Left lung (tissue), 10 donors: ENCODE results near the gene ZNF425. TPM values are rescaled to one million over a fixed set of nuclear protein-coding genes. Genes with fewer than 3 reads are reported as not detected.

Experiments used
- ATAC-seq: fragments of 200-7000 bp; cut with Tn5 transposase; one replicate; pipeline ENCODE4 v1.9.1; 2020; ENCODE audit warnings: moderate library complexity
- DNase-seq, 4 donors: peaks; one replicate each; pipeline ENCODE4 v3.0.0-alpha.2; 2013 to 2020
- H3K27ac ChIP-seq, 2 donors: fragments of 200-600 bp; sonication (generic) in 1 of 2; one replicate each; pipeline versions ENCODE4 v1.5.0 to v1.8.0; 2020 to 2021
- H3K27me3 ChIP-seq, 2 donors: fragments of 200-600 bp; sonication (generic) in 1 of 2; one replicate each; pipeline versions ENCODE4 v1.5.0 to v1.8.0; 2020 to 2021
- H3K36me3 ChIP-seq, 2 donors: fragments of 200-600 bp; sonication (generic) in 1 of 2; one replicate each; pipeline versions ENCODE4 v1.5.0 to v1.8.0; 2020 to 2021
- H3K4me1 ChIP-seq, 2 donors: fragments of 200-600 bp; one replicate each; pipeline ENCODE4 v1.8.0; 2021
- H3K4me3 ChIP-seq, 2 donors: fragments of 200-600 bp; sonication (generic) in 1 of 2; one replicate each; pipeline versions ENCODE4 v1.5.0 to v1.8.0; 2020 to 2021; ENCODE audit warnings: mild to moderate bottlenecking in 1 of 2
- H3K9me3 ChIP-seq, 2 donors: fragments of 200-600 bp; sonication (generic) in 1 of 2; one replicate each; pipeline versions ENCODE4 v1.5.0 to v1.8.0; 2020 to 2021
- intact Hi-C, 2 donors: fragments of 100-400 bp; cut with DNase I; formaldehyde crosslinking; loops; one replicate each; pipeline versions ENCODE4 v1.11.2 to v1.14.2; 2022
- polyA plus RNA-seq, 6 donors: library from polyadenylated mRNA; unstranded; fragments of 120-200 nt; gene quantifications; one replicate each; pipeline ENCODE4 v1.2.1, GENCODE V29; 2013; ENCODE audit not compliant: insufficient read length in 6 of 6
- total RNA-seq, 2 donors: library from RNA; stranded (reverse); fragmentation: NEBNext Ultra II Directional; extraction: Animal tissue kit (Norgen Biotek cat#: 25700); gene quantifications; one replicate each; pipeline ENCODE4 v1.2.1, GENCODE V29; 2021
- TF ChIP-seq, protein P1 (sequence below), 2 donors: fragments of 200-600 bp; sonication (generic) in 1 of 2; IDR thresholded peaks; one replicate each; pipeline versions ENCODE4 v1.5.0 to v1.8.0; 2021; ENCODE audit warnings: antibody characterized with exemption in 2 of 2
- donor health status: DM: no; HTN: yes; CAD: no.
- donor health status: DM: no; HTN: no; CAD: no.

ZNF425 gene
- total and polyA plus RNA-seq, 8 donors = 1.3 to 5.4 (median 4.3) TPM

DNA sequence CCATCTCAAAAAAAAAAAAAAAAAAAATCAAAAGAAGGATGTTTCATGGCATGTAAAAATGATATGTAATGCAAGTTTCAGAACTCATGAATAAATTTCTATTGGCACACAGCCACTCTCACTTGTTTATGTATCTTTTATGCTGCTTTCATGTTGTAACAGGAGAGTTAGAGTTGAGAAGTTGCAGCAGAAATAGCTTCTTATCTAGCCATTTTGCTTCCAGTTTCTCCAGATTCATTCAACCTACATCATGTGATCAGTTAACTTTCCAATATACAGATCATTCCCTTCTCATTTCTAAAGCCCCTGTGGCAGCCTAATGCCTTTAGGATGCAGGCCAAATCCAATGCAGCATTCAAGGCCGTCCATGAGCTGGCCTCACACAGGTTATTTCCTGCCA is 66.0 kb downstream of the ZNF425 start:
- H3K36me3 ChIP-seq = no peaks in the 10 kb centered on the region
- no peaks in the 10 kb centered on the region for H3K9me3 ChIP-seq
- TF ChIP-seq, protein P1, sequence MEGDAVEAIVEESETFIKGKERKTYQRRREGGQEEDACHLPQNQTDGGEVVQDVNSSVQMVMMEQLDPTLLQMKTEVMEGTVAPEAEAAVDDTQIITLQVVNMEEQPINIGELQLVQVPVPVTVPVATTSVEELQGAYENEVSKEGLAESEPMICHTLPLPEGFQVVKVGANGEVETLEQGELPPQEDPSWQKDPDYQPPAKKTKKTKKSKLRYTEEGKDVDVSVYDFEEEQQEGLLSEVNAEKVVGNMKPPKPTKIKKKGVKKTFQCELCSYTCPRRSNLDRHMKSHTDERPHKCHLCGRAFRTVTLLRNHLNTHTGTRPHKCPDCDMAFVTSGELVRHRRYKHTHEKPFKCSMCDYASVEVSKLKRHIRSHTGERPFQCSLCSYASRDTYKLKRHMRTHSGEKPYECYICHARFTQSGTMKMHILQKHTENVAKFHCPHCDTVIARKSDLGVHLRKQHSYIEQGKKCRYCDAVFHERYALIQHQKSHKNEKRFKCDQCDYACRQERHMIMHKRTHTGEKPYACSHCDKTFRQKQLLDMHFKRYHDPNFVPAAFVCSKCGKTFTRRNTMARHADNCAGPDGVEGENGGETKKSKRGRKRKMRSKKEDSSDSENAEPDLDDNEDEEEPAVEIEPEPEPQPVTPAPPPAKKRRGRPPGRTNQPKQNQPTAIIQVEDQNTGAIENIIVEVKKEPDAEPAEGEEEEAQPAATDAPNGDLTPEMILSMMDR (IDR thresholded peaks at IDR 0.05) = no peak
- no peak for ATAC-seq
- no peak overlapping the region for H3K27ac ChIP-seq
- peak in 1 of 4 donors; percentile 15 for DNase-seq
- intact Hi-C loops = no loop called here
- H3K4me3 ChIP-seq = no peak overlapping the region
- H3K4me1 ChIP-seq = no peaks in the 10 kb centered on the region
- no peaks in the 10 kb centered on the region for H3K27me3 ChIP-seq

DNA sequence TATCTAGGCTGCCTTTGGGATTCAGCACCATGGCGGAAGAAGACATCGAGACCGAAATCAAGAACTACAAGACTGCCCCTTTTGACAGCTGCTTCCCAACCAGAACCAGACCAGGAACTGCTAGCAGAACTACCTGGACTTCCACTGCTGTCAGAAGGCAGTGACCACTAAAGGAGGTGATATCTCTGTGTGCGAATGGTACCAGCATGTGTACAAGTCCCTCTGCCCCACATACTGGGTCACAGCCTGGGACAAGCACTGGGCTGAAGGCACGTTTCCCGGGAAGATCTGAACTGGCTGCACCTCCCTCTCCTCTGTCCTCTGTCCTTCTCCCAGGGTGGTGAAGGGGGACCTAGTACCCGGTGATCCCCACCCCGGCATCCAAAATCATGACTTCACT is 72.2 kb downstream of the ZNF425 start:
- no peak for ATAC-seq

DNA sequence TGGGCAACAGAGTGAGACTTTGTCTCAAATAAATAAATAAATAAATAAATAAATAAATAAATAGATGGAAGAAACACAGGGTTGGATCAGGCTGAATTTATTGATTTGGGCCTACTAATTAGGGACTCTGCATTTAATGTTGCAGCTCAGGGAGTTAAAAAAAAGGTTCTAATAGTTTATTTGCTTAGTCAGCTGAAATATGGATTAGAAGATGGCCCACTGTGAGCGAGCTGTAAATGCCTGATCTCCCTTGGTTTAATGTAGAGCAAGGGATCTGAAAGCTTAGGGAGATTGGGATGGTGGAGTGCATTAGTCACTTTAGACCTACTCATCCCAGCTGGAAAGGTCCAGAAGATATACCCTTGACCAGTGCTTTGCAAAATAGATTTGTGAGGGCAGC is 72.7 kb downstream of the ZNF425 start:
- intact Hi-C loops = no loop called here

More for the DNA sequence above, 72.2 kb downstream of the ZNF425 start:
- Histone ChIP-seq H3K4me3 (no peak overlapping the region), H3K4me1 (no peaks in the 10 kb centered on the region), H3K27me3 (no peaks in the 10 kb centered on the region), H3K9me3 (no peaks in the 10 kb centered on the region), H3K36me3 (no peaks in the 10 kb centered on the region), H3K27ac (no peak overlapping the region)
- DNase-seq = no peak
- intact Hi-C loops = no loop called here
- TF ChIP-seq, protein P1 (IDR thresholded peaks at IDR 0.05) = no peak

More for the DNA sequence above, 72.7 kb downstream of the ZNF425 start:
- Histone ChIP-seq H3K27me3 (no peaks in the 10 kb centered on the region), H3K27ac (no peak overlapping the region), H3K36me3 (no peaks in the 10 kb centered on the region), H3K9me3 (no peaks in the 10 kb centered on the region), H3K4me3 (no peak overlapping the region), H3K4me1 (no peaks in the 10 kb centered on the region)
- no peak for ATAC-seq
- TF ChIP-seq, protein P1 (IDR thresholded peaks at IDR 0.05) = no peak
- no peak for DNase-seq

Other genes starting within 250 kb of the ZNF425 start
- 1 to 10 TPM; 7.2 to 9.9 TPM for gene EZH2, start 242.0 kb downstream of the ZNF425 start, total RNA-seq
- 10 to 100 TPM; 40.6 to 56.3 (median 48.2) TPM for gene EZH2, start 242.0 kb downstream of the ZNF425 start, polyA plus RNA-seq
- gene PDIA4, start 97.8 kb downstream of the ZNF425 start, total RNA-seq = 100 to 1,000 TPM; 204 to 239 TPM
- gene PDIA4, start 97.8 kb downstream of the ZNF425 start, polyA plus RNA-seq = 100 to 1,000 TPM; 136 to 176 (median 168) TPM
- gene ZNF786, start 35.6 kb downstream of the ZNF425 start, total RNA-seq = 1 to 10 TPM; 5.2 to 6.9 TPM
- 1 to 10 TPM; 6.4 to 8.7 (median 7.1) TPM for gene ZNF786, start 35.6 kb downstream of the ZNF425 start, polyA plus RNA-seq
- gene ZNF398, start 21.1 kb upstream of the ZNF425 start, total RNA-seq = 10 to 100 TPM; 11.2 to 13.7 TPM
- 10 to 100 TPM; 11.6 to 15.6 (median 13.1) TPM for gene ZNF398, start 21.1 kb upstream of the ZNF425 start, polyA plus RNA-seq
- gene ZNF282, start 69.2 kb upstream of the ZNF425 start, total RNA-seq = 10 to 100 TPM; 20.1 to 20.3 TPM
- 10 to 100 TPM; 23.6 to 26.0 (median 24.4) TPM for gene ZNF282, start 69.2 kb upstream of the ZNF425 start, polyA plus RNA-seq
- gene ZNF212, start 113.3 kb upstream of the ZNF425 start, total RNA-seq = 1 to 10 TPM; 7.4 to 9.0 TPM
- gene ZNF212, start 113.3 kb upstream of the ZNF425 start, polyA plus RNA-seq = 10 to 100 TPM; 14.6 to 18.1 (median 16.7) TPM
- 10 to 100 TPM; 11.5 to 12.0 TPM for gene ZNF783, start 135.9 kb upstream of the ZNF425 start, total RNA-seq
- 10 to 100 TPM; 12.5 to 21.9 (median 18.1) TPM for gene ZNF783, start 135.9 kb upstream of the ZNF425 start, polyA plus RNA-seq